OCI-LY3 (cell line): Measurements from ENCODE around the gene RAP1GAP2.

Source experiments
- EZH2phosphoT487 ChIP-seq: fragments of 200-600 bp; shearing (Covaris generic); IDR thresholded peaks from 2 replicates; pipeline ENCODE4 v1.6.1; 2018; ENCODE audit warnings: antibody characterized with exemption, mixed run types, low read depth
- TF ChIP-seq, protein P1 (sequence below): fragments of 200-600, 300-600 bp; sonication (generic); IDR thresholded peaks from 2 replicates; pipeline ENCODE4 v1.5.1; 2014; ENCODE audit warnings: antibody characterized with exemption, low read length, low read depth

DNA sequence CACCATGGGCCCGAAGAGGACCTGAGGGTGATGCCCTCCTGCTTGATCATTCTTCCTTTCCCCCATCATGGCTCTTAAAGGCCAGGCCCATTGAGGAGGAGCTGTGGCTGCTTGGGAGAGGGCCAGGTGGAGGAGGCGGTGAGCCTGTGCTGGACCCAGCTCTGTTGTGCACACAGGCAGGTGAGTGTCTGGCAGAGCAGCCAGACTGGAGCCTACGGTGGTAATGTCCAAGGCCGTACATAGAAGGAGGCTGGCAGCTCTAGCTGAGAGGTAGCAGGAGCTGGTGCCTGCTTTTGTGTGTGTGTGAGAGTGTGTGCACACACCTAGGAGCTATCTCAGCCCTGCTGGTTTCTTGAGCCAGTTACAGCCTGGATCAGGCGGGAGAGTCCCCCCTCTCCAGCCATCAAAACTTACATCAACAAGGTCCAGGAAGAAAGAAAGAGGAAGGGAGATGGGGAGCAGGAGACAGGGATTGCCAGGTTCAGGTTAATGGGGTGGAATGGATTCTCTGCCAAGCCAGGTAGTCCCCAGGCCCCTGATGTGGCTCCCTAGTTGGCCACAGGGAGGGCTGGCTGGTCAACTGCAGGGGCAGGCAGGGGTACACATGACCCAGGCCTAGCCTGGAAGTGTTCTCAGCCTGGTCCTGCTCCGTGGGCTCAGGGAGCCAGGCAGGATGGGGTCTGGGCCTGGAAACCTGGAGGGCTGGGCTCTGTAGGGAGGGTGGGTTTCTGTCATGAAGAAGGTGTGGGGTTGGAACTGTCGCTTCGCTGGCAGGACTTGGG, 107.1 kb downstream of the RAP1GAP2 start:
- TF ChIP-seq, protein P1, sequence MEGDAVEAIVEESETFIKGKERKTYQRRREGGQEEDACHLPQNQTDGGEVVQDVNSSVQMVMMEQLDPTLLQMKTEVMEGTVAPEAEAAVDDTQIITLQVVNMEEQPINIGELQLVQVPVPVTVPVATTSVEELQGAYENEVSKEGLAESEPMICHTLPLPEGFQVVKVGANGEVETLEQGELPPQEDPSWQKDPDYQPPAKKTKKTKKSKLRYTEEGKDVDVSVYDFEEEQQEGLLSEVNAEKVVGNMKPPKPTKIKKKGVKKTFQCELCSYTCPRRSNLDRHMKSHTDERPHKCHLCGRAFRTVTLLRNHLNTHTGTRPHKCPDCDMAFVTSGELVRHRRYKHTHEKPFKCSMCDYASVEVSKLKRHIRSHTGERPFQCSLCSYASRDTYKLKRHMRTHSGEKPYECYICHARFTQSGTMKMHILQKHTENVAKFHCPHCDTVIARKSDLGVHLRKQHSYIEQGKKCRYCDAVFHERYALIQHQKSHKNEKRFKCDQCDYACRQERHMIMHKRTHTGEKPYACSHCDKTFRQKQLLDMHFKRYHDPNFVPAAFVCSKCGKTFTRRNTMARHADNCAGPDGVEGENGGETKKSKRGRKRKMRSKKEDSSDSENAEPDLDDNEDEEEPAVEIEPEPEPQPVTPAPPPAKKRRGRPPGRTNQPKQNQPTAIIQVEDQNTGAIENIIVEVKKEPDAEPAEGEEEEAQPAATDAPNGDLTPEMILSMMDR, result no peak
- no peak for TF ChIP-seq EZH2phosphoT487
